HG03520 (cell line): Measurements from ENCODE around the gene BCKDK.
"Not testable (repeated sequence)": the region's sequence is repeated elsewhere in the genome, so short reads cannot be mapped to it uniquely, and the experiment has no call there.

Experiments
- ATAC-seq: cut with Tn5 transposase; IDR thresholded peaks from one replicate; pipeline ENCODE4 v1.9.1; 2021; ENCODE audit warnings: mild to moderate bottlenecking, moderate library complexity; ENCODE audit not compliant: unreplicated experiment

The BCKDK gene

GRCh38 chr16:31120129-31120528 is 11.9 kb downstream of the BCKDK start:
- no peak for ATAC-seq

GRCh38 chr16:31125844-31126243 is 17.7 kb downstream of the BCKDK start:
- ATAC-seq: no peak

- ATAC-seq: no peak
These were observed 19.0 kb downstream of the BCKDK start for GRCh38 chr16:31127182-31127581.

GRCh38 chr16:31128711-31129567 is 20.8 kb downstream of the BCKDK start:
- no peak for ATAC-seq

- ATAC-seq: no peak
These were observed 21.6 kb downstream of the BCKDK start for GRCh38 chr16:31129568-31130335.

- ATAC-seq: no peak
These were observed 22.2 kb downstream of the BCKDK start for GRCh38 chr16:31130336-31130891.

GRCh38 chr16:31130899-31131298 is 22.7 kb downstream of the BCKDK start:
- ATAC-seq: no peak

GRCh38 chr16:31131416-31131815 is 23.2 kb downstream of the BCKDK start:
- ATAC-seq: no peak

GRCh38 chr16:31131841-31132271 is 23.7 kb downstream of the BCKDK start:
- no peak for ATAC-seq

- no peak for ATAC-seq
These were observed 24.3 kb downstream of the BCKDK start for GRCh38 chr16:31132303-31132979.

- no peak for ATAC-seq
These were observed 24.9 kb downstream of the BCKDK start for GRCh38 chr16:31133046-31133501.

- ATAC-seq: no peak
These were observed 25.9 kb downstream of the BCKDK start for GRCh38 chr16:31134091-31134571.

GRCh38 chr16:31134625-31135534 is 26.7 kb downstream of the BCKDK start:
- ATAC-seq: no peak

- no peak for ATAC-seq
These were observed 27.5 kb downstream of the BCKDK start, which contains the start of gene PRSS8 for GRCh38 chr16:31135535-31136286. TSS of gene PRSS8 (minus strand) at chr16:31135727. CDS start at chr16:31135498, 229 bp downstream.

- no peak for ATAC-seq
These were observed 28.1 kb downstream of the BCKDK start for GRCh38 chr16:31136287-31136662.

- ATAC-seq: not testable (repeated sequence)
These were observed 28.8 kb downstream of the BCKDK start for GRCh38 chr16:31136822-31137499.

- ATAC-seq: no peak
These were observed 30.7 kb downstream of the BCKDK start for GRCh38 chr16:31138621-31139578.
